GM12875 (cell line): ENCODE data around the gene RUFY1.

Experiments
- H3K4me3 ChIP-seq: one replicate; pipeline ENCODE4 v1.5.1; 2011; ENCODE audit warnings: low read depth, low read length, control low read depth
- TF ChIP-seq, protein P1 (sequence below): IDR thresholded peaks from 2 replicates; pipeline ENCODE4 v1.5.1; 2011; ENCODE audit warnings: low read depth, mild to moderate bottlenecking, control low read depth, inconsistent platforms, low read length, moderate library complexity, borderline replicate concordance; ENCODE audit not compliant: insufficient read depth

RUFY1 gene

DNA sequence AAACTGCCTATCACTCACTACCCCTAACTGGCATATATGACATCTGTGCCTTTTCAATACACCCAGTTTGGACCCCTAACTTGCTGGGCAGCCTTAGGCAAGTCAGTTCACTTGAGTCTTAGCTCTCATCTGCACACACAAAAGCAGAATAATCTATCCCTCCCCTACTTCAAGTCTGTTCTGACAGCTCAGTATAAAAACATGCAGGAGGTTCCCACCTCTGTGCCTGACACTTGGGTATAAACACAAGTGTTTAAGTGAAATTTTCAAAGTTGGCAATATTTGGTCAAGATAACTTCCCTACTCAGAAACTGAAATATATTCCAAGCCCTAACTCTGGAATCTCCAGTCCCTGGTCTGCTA is 60.5 kb downstream of the RUFY1 start:
- TF ChIP-seq, protein P1, sequence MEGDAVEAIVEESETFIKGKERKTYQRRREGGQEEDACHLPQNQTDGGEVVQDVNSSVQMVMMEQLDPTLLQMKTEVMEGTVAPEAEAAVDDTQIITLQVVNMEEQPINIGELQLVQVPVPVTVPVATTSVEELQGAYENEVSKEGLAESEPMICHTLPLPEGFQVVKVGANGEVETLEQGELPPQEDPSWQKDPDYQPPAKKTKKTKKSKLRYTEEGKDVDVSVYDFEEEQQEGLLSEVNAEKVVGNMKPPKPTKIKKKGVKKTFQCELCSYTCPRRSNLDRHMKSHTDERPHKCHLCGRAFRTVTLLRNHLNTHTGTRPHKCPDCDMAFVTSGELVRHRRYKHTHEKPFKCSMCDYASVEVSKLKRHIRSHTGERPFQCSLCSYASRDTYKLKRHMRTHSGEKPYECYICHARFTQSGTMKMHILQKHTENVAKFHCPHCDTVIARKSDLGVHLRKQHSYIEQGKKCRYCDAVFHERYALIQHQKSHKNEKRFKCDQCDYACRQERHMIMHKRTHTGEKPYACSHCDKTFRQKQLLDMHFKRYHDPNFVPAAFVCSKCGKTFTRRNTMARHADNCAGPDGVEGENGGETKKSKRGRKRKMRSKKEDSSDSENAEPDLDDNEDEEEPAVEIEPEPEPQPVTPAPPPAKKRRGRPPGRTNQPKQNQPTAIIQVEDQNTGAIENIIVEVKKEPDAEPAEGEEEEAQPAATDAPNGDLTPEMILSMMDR, result no peak
- H3K4me3 ChIP-seq, result no peak overlapping the region

DNA sequence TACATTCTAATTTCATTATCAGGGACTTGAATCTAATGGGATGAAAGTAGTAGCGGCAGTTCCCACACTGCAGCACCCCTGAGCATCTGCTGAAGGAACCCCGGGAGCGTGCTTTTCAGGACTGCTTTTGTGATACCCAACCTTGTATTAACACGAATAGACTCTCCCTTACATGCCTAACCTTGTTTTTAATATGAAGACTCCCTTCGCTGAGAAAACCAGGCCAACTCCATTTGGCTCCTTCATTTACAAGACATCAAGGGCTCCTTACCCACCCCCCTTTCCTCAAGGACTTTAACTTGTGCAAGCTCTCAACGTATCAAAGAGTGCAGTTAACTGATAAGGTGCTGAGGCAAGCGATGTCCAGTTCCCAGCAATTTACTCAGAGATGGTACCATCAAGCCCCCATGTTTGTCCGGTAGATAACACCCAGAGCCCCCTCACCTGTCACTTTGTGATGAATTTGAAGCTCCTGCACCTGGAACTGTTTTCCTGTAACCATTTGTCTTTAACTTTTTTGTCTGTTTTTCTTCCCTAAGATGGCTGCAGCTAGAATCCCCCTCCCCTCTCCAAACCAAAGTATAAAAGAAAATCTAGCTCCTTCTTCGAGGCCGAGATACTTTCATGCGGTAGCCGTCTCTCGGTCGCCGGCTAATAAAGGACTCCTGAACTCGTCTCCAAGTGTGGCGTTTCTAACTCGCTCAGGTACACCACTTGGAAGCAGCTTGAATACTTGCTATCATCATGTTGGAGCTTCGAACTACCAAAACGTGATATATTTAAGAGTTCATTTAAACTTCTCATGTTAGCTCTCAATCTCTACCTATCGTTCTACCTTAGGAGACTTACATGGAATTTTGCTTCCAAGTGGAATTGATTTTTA is 62.5 kb downstream of the RUFY1 start:
- no peak overlapping the region for H3K4me3 ChIP-seq
- TF ChIP-seq, protein P1, result no peak

DNA sequence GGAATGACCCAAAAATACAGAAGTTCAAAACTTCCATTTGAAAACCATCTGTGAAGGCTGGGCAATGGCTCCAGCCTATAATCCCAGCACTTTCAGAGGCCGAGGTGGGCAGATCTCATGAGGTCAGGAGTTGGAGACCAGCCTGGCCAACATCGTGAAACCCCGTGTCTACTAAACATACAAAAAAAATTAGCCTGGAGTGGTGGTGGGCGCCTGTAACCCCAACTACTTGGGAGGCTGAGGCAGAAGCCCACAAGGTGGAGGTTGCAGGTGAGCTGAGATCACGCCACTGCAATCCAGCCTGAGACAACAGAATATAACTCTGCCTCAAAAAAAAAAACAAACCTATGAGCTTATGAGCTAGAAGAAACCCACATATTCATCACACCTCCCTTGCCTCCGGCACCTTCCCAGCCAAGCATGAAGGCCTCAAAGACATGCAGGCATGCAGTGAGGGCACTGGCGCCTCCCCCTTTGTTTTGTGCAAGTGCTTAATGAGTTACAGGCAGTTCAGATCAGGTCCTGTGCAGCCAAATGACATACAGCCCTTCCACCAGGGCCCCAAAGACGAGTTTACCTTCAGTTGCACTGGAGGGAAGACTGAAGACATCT is 63.2 kb downstream of the RUFY1 start:
- TF ChIP-seq, protein P1, result no peak
- no peak overlapping the region for H3K4me3 ChIP-seq

DNA sequence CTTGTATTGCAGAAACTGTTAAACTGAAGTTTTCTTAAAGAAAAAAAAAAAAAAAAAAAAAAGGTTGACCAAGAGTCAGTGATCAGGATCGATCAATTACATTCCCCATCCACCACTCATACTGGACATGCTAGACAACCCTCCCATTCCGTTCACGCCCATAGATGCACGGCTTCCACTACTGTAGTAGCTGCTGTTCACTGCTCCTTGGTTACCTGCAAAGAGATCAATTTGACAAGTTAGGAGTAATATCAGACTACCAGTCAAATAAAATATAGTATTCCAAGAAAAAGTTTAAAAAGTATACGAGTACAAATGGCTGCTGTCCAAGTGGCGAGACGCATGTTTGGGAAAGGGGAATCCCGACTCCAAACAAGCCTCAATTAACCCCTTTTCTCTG is 64.4 kb downstream of the RUFY1 start:
- TF ChIP-seq, protein P1, result no peak
- no peak overlapping the region for H3K4me3 ChIP-seq

DNA sequence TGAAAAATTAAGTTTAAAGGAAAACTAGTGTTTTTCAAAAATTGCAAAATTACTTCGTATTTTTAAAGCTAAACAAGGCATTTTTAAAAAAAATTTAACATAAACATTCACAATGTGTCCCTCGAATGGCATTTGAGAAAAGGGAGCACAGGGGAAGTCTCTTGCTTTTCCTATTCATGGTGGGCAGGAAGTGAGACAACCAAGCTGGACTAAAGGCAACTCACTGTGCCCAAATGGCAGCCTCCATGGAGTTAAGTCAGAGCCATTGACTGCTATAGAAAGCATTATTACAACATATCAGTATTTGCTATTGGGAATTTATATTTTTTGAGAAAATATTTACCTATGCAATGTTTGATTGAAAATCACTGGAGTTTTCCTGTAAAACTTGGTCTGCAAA is 64.8 kb downstream of the RUFY1 start:
- TF ChIP-seq, protein P1, result no peak
- no peak overlapping the region for H3K4me3 ChIP-seq

DNA sequence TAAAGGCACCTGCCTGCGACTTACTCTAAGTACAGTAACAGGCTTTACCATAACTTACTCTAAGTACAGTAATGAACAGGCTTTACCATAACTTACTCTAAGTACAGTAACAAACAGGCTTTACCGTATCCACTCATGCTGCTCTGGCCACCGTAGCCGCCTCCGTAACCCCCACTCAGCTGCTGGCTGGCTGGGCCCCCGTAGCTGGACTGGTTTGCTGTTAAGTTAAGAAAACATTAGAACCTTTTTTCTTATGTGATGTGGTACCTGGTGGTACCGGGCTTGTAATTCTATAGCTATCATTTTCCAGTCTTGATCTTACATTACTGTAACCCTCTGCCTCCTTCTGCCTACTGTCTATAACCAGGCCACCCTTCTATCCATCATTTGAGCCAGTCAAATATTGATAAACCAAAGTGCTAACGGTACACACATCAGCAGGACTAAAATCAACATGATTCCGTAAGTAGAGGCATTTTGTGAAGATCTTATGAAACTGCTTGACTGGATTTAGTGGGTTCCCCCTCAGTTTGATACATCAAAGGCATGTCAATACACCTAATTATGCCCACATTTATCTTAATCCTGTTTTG is 65.7 kb downstream of the RUFY1 start:
- TF ChIP-seq, protein P1, result no peak
- H3K4me3 ChIP-seq, result no peak overlapping the region
